ENCODE measurements around the gene SH3D19. TPM values are rescaled to one million over a fixed set of nuclear protein-coding genes. Genes with fewer than 3 reads are reported as not detected.
"Not testable (repeated sequence)": the region's sequence is repeated elsewhere in the genome, so short reads cannot be mapped to it uniquely, and the experiment has no call there.

The SH3D19 gene
- total and polyA plus RNA-seq, 12 donors, result 32.4 to 175 (median 116) TPM

- TF ChIP-seq CTCF (IDR thresholded peaks at IDR 0.05), result no peak
- no peak for ATAC-seq
- Histone ChIP-seq H3K36me3 (no peaks in the 10 kb centered on the region), H3K27ac (no peak overlapping the region), H3K27me3 (no peaks in the 10 kb centered on the region), H3K4me3 (no peak overlapping the region), H3K4me1 (peaks cover 0 to 1% (median 0%) of the 10 kb centered on the region in 9 donors), H3K9me3 (no peaks in the 10 kb centered on the region)
- WGBS, 2 donors, result 64 to 81% methylated on average over 3 of the region's 3 CpGs
- intact Hi-C loops (cut with DNase I), result no loop called here
- DNase-seq, result no peak
These were observed 232.2 kb downstream of the SH3D19 start for GRCh38 chr4:151093203-151093602.

- Histone ChIP-seq H3K4me3 (no peak overlapping the region), H3K36me3 (no peaks in the 10 kb centered on the region), H3K27ac (no peak overlapping the region), H3K9me3 (no peaks in the 10 kb centered on the region), H3K27me3 (no peaks in the 10 kb centered on the region), H3K4me1 (no peaks in the 10 kb centered on the region)
- no peak for ATAC-seq
- 76 to 89% methylated on average over 3 of the region's 3 CpGs for WGBS, 2 donors
- no peak for DNase-seq
- no peak for TF ChIP-seq CTCF (IDR thresholded peaks at IDR 0.05)
- intact Hi-C loops (cut with DNase I), result no loop called here
These were observed 232.9 kb downstream of the SH3D19 start for GRCh38 chr4:151092488-151092887.

GRCh38 chr4:151091047-151091446, 234.4 kb downstream of the SH3D19 start:
- DNase-seq (no peak), ATAC-seq (no peak)
- H3K27ac ChIP-seq, result no peak overlapping the region
- intact Hi-C loops (cut with DNase I), result loop anchor here in 1 of 10 donors (2.0 kb wide), 1 partner anchor 30 kb away; no protein-coding TSS in a partner anchor
- H3K4me1 ChIP-seq, result no peaks in the 10 kb centered on the region
- no peaks in the 10 kb centered on the region for H3K27me3 ChIP-seq
- H3K9me3 ChIP-seq, result no peaks in the 10 kb centered on the region
- no peak for TF ChIP-seq CTCF (IDR thresholded peaks at IDR 0.05)
- WGBS, 2 donors, result 93 to 94% methylated on average over 2 of the region's 2 CpGs
- H3K4me3 ChIP-seq, result no peak overlapping the region
- H3K36me3 ChIP-seq, result no peaks in the 10 kb centered on the region

GRCh38 chr4:151087467-151087866, 237.9 kb downstream of the SH3D19 start:
- Histone ChIP-seq H3K4me3 (no peak overlapping the region), H3K27ac (no peak overlapping the region), H3K9me3 (no peaks in the 10 kb centered on the region), H3K27me3 (no peaks in the 10 kb centered on the region), H3K36me3 (no peaks in the 10 kb centered on the region), H3K4me1 (no peaks in the 10 kb centered on the region)
- intact Hi-C loops (cut with DNase I), result no loop called here
- 76 to 81% methylated on average over 8 of the region's 8 CpGs for WGBS, 2 donors
- no peak for DNase-seq
- no peak for ATAC-seq
- no peak for TF ChIP-seq CTCF (IDR thresholded peaks at IDR 0.05)

GRCh38 chr4:151077978-151078377, 247.4 kb downstream of the SH3D19 start:
- H3K27ac ChIP-seq; intact Hi-C loops (cut with DNase I); H3K9me3 ChIP-seq; H3K27me3 ChIP-seq; H3K4me1 ChIP-seq; H3K36me3 ChIP-seq; ATAC-seq; H3K4me3 ChIP-seq; DNase-seq: not testable (repeated sequence)
- 88 to 93% methylated on average over 2 of the region's 2 CpGs for WGBS, 2 donors

Data from heart right ventricle (tissue), 16 donors.